Activated CD4-positive, alpha-beta T cell treated with anti-CD3 and anti-CD28 coated beads, Interleukin-2, Interleukin-6, amounts not matched to agents 100 ng/mL and 50 ng/mL, durations not matched to agents 16 hours and 8 hours (primary cell): Measurements from ENCODE around the gene TBC1D2B.

Experiments
- DNase-seq: peaks from one replicate; pipeline ENCODE4 v3.0.0-alpha.2; 2020

TBC1D2B gene

DNA sequence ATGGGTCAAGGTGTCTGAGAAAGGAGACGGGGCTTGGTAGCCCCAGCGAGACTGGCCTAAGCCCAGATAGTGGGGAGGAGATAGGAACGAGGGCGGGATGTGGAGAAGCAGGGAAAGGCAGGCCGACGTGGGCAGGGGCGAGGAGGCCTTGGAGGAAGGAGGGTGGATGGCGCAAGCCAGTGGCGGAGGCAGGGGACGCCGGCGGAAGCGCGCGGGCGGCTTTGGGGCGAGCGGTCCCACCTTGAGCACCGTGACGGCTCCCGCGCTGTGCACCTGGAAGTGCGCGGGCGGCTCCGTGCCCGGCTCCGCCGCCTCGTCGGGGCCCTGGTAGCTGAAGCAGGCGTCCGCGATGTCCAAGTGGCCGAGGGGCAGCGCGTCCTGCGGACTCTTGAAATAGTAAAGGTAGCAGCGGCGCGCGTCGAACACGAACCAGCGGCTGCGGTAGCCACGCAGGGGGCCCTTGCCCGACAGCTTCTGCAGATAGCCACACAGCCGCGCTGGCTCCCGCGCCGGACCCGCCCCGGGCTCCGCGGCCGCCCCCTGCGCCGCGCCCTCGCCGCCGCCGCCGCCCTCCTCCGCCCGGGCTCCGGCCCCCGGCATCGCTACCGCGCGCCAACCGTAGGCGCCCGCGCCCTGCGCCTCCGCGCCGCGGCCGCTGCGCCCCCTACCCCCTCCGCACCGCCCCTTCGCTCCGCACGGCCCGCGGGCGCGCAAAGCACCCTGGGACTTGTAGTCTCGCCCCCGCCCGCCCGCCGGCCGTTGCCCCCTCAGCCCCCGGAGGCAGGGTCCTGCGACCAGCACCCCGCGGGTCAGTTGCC is at the start of gene TBC1D2B:
Gene TBC1D2B, minus strand, starts transcription at position 659 of the 818 bp plus-strand sequence. Its CDS starts 59 bp downstream, at position 600.
- DNase-seq, result peak; percentile 80

DNA sequence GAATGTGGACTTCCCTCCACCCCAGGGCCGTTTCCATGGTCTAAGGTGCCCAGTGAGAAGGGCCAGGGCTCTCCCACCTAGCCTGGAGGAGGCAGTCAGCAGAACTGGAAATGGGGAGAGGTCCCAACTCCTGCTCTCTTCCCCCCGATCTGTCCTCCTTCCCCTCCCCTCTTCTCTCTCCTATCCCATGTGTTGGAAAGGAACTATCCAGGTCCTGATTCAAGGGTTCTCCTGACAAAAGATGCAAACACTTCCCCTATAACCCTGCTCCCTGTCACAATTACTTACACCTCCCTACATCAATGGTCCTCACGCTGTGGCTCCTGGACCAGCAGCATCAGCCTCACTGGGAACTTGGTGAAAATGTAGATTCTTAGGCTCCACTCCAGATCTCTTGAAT is 47.8 kb upstream of the TBC1D2B start:
- DNase-seq, result no peak

DNA sequence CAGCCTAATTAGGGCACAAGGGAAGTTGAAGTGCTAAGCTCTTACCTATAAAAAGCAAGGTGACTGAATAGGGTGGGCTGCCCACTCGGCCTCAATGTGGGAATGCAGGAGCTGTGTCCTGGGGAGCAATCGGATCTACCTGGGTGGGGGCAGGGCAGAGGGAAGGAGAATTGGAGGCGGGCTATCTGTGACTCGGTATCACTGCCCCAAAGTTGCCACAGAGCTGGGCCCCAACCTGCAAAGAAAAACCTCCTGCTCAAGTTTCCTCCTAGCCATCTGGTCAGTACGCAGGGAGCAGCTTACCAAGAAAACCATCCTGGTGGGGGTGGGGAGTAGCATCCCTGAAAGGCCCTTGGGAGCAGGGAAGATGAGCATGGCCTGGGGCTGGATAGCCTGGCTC is 43.0 kb upstream of the TBC1D2B start:
- no peak for DNase-seq

DNA sequence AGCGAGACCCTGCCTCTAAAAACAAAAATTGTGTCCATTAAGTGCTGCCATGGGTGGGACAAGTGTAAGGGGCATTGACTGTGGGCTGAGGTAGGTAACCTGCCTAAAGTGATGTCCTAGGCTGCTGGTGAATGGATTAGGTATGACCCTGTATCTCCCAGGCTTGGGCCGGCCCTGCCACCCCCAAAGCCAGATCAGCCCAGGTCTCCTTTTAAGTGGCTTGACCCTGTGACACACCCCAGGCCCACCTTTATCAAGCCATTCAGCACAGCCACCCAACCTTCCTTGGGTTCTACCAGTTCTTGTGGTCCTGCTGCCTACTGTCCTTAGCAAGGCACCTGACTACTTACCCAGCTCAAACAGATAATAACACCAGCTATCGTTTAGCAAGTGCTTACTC is 35.0 kb upstream of the TBC1D2B start:
- DNase-seq, result no peak

DNA sequence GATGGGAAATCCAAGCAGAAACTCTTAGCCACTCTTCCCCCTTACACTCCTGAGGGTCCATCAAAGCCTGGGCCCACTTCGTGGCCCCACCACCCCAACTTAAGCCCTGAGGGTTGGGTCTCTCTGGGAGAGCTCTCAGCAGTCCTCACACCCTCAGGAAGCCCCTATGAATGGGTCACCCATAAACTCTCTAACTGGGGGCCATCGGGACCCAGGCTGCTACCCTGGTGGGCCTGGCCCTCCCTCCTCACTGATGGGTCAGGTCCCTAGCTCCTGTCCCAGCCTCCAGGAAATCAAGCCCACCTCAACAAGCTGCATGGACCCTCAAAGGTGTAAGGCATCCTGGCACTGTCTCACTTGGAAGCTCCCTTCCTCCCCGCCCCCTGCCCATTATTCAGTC is 34.3 kb upstream of the TBC1D2B start:
- DNase-seq, result no peak

DNA sequence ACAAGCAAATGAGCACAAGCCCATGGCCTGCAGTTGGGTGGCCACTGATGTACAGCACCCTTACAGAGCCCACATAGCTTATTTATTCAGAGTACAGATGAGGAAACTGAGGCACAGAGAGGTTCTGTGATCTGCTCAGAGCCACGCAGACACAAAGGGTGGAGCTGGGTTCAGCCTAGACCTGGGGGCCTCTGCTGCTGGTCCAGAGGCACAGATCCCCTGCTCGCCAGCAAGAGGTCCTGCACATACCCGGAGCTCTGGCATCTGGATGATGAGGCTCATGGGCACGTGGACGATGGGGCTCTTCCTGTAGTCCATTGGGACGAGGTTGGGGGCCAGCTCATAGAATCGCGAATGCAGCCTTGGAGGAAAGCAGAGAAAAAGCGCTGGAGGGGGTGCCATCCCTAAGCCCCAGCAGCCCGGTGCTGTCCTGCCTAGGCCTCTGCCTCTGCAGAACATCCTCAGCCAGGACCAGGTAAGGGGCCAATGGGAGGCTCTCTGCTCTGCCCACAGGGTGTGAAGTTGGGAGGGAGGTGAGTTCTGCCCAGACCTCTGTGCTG is 33.5 kb upstream of the TBC1D2B start:
- DNase-seq, result no peak

DNA sequence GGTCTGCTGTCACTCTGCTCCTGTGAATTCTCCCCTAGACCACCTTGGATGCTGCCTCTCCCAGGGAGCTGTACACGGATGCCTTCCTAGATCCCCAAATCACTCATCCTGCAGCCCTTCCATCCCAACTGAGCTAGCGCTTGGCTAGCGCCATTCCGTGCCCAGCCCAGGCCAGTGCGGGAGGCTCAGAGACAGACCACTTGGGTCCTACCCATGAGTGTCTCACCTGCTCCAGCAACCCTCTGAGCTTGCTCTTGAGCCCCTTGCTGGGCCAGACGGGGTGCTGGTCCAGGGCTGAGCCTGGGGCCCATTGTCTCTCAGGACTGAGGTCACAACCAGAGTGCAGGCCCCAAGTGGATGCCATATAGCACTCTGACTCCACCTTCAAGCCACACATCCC is 32.6 kb upstream of the TBC1D2B start:
- DNase-seq, result no peak

DNA sequence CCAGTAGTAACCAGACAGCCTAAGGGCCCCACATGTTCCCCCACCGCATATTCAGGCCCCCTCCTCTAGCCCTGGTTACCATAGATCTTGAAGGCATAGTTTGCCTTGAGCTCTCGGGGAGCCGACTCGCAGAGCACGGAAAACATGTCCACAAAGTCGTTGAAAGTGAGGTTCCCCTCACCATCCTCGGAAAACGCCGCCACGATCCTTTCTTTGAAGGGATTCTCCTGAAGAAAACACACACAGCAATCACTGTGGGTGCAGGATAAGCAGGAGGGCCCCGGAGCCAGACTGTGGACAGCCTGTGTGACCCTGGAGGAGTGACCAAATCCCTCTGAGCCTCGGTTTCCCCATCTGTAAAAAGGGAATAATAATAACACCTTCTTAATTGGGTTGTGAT is 31.6 kb upstream of the TBC1D2B start:
- no peak for DNase-seq

DNA sequence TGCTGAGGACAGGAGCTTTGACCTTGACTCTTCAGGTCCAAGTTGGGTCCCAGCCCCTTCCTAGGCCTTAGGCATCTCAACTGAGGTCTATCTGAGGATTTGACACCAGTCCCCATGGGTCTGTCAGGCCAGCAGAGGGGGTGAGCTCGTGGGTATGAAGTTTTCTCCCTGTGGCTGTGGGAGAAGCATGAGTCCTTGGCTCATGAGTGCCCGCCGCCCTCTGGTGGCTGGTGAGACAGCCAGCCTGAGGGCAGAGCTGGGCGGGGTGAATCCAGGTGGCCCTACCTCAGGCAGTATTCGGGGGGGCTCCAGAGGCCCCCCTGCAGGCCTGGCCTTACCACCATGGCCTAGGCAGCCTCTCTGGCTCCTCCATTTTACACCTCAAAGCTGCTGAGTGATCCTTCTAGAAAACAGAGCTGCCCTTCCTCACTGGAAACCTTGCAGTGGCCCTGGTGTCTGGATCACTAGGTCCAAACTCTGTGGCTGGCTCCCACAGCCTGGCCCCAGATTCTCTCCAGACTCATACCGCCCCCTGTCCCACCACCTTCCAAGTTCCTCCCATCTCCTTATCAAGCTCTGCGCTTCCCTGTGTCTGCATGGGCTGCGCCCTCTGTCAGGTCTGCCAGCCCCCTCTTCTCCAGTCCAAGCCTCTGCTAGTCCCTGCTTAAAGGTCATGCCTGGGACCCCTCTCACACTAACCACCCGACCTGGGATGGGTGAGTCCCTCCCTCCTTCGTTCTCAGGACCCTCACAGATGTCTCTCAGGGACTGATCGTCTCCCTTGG is 31.0 kb upstream of the TBC1D2B start:
- DNase-seq, result peak; percentile 90

DNA sequence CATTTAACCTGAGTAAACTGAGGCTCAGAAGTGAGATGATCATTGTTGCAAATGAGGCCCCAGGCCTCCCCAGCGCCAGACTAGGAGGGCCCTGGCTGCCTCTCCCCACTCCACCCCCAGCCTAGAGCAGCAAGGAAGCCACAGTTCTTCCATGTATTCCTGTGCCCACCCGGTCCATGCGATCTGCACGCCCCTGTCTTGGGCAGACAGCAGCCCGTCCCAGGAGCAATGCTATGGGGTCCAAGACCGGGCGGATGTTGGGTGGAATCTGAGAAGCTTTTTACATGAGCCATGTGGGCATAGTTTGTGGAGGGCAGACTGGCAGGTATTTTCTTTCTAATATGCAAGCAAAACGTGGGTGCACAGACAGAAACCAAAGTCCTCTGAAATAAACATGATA is 30.0 kb upstream of the TBC1D2B start:
- no peak for DNase-seq

DNA sequence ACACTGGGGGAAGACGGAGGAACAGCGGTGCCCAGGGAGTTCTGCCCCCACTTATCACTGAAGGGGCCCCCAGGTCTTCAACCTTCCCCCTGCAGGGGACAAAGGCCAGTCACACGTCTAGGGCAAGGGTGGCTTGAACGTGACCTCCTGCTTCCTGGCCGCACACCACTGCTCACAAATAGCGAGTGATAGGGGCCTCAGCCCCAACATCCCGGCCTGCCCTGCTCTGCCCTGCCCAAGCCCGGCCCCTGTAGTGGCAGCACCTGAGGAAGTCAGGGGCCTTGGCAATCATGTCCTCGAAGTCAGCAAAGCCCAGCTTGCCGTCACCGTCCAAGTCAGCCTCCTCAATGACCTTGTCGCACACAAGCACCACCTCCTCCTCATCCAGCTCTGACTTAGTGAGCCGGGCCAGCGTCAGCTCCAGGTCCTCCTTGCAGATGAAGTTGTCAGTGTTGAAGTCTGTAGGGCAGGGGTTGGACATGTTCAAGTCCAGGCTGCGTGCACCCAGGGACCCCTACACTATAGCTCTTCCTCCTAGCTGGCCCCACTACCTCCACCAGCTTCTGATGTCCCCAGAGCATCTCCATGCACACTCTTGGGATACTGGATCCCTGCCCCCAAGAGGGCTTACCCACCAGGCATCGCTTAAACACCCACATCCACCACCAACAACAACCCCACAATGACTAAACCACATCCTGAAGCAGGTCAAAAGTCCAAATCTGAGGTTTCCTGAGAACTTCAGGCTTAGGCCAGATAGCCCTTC is 28.1 kb upstream of the TBC1D2B start:
- peak; percentile 43 for DNase-seq

DNA sequence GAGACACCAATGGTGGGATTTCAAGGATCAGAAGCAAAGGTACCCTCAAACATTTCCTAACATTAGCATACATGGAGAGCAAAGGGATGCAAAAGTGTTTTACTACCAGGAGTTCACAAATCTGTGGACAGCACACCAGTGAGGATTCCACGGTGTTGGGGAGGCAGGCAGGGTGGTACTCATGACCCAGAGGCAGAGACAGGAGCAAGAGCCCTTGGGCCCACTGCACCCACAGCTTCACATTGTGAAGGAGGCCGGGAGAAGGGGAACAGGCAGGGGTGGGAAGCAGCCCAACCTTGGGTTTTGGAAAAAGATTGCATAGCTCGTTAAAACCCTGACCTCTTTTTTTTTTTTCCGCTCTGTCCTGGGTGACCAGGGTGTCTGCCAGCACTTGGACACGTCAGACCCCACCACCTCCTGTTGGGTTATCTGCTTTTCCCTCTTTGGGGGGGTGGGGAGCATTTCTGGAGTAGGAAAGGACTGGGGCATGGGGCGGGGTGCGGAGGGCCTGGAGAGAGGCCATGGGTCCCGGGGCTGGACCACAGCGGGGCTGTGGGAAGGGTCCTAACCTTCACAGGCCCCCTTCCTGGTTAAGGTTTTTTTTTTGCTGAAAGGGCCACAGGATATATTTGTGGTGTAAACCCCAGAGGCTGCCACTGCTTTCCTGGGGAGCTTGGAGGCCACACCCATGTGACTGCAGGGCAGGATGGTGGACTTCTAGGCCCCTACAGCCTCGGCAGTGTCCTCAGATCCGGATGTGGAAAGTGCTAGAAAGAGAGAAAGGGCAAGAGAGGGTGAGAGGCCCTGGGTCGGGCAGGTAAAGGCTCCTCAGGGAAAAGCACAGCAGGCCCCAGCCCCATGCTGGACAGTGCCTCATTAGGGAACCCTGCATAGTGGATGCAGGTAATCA is 27.3 kb upstream of the TBC1D2B start:
- peak; percentile 28 for DNase-seq

DNA sequence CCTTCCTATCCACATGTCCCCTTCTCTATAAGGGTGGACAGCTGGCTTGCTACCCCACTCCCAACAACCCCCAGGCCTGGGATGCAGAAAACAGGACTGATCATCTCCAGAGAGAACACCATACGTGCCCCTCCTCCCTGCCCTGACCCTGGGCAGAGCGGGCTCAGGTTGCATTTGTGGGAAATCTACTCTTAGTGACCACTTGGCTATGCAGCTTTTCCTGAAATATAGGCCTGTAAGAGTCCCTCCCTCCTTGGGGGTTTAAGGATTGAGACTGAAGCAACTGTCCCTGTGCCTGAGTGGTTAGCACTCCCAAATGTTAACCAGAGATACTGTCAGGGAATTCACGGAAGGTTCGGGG is 26.6 kb upstream of the TBC1D2B start:
- no peak for DNase-seq

DNA sequence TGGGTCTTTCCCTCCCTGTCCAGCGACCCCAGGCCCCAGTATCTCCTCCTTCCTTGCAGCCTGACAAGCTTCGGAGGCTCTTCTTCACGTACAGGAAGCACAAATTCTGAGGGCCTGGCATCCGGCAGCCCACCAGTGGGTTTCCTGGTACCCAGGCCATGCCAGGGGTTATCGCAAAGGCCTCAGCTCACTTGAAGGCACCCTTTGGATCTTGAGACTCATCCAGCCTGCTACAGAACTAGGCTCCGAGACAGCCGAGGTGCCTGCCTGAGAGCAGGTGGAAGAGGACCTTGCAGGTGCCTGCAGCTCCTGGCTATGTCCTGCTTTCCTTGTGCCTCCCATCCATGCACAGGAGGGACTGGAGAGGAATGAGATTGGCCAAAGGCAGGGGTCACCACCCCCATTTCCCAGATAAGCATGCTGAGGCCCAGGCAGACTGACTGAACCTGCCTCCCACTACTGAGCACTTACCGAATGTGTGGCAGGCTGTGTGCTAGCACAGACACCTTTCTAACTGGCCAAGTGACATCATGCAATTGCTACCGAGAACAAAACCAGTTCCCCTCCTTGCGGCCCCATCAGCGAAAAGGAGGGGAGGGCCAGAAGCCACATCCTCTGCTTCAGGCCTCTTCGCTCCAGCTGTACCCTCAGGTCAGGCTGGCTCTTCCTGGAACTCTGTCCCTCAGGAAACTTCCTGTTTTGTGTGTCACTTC is 26.1 kb upstream of the TBC1D2B start:
- peak; percentile 88 for DNase-seq

DNA sequence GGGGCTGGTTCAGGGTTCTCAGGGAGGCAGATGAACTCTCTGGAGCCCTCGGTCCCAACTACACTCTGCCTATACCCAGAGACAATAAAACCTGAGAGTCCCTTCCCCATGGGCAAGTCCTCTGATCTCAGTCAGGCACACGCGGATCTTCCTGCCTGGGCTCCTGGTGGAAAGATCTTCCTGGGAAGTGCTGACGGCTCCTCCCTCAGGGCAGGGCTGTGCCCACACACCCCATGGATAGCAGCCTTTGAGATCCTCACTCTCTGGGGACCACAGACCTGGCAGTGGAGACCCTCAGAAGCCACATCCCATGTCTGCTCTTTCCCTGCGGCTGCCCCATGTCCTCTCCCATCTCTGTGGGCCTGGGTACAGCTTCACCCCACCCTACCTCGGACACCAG is 25.2 kb upstream of the TBC1D2B start:
- DNase-seq, result no peak

DNA sequence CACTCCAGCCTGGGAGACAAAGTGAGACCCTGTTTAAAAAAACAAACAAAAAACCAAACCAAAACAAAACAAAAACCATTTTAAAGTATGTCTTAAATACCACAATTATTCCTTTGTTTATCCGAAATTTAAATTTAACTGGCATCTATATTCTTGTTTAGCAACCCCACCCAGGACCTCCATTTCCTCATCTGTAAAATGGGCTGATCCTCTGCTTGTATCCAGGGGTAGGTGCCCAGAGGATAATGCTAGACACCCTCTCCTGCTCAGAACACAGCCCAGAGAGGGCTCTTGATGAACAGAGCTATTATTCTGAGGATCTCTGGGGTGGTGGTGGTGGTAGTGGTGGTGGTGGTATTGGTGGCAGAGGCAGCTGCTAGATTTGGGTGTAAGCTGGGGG is 24.7 kb upstream of the TBC1D2B start:
- DNase-seq, result no peak

DNA sequence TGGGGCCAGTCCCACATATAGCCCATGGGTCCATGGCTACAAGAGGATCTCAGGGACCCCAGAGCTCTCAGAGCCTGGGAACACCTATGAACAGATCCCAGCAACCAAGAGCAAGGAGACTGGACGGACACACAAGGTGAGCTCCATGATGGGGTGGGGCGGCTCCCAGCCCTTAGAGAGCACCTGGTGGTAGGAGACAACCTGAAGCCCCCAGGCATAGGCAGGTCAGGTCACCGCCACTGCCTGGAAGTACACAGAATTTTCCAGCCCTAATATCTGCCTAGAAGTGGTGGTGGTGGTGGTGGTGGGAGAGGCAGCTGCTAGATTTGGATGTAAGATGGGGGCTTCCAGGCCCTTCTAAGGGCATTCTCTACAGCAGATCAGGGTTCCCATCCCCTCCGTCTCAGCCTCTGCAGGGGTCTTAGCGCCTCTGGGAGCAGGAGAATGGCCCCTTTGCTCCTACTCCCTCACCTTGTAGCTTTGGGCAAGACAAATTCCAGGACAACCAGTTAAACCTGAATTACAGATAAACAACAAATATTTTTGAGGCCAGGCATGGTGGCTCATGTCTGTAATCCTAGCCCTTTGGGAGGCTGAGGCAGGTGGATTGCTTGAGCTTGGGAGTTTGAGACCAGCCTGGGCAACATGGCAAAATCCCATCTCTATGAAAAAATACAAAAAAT is 24.1 kb upstream of the TBC1D2B start:
- DNase-seq, result no peak

DNA sequence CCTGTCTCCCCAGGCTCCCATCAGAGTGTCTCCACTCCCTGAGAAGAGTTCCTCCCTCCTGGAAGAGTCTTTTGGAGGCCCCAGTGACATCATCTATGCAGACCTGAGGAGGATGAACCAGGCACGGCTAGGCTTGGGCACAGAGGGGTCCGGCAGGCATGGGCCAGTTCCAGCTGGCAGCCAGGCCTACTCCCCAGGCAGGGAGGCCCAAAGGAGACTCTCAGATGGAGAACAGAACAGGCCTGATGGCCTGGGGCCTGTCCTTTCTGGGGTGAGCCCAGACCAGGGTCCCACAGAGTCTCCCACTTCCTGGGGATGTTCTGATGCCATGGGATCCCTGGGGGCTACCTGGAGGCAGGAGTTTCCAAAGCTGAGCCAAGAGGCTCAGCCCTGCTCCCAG is 23.4 kb upstream of the TBC1D2B start:
- DNase-seq, result no peak

DNA sequence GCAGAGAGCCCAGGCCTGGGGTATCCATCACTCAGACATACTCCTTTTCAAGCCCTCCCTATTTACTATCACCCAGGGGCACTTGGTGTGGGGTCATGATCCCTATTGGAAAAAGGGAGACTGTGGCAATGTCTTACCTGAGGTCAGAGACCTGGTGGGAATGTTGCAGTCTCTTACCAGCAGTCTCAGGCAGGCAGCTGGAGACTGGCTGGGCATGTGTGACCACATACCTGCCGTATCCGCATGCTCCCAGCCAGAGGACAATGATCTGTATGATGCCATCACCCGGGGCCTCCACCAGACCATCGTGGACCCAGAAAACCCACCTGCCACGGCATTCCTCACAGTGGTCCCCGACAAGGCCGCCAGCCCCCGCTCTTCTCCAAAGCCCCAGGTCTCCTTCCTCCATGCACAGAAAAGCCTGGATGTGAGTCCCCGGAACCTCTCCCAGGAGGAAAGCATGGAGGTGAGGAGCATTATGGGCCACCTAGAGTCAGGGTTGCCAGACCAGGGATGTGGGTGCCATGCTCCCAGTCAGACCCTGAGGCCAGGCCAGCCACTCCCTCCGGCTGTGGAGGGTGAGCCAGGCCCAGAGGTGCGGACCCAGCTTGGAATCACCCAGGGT is 20.7 kb upstream of the TBC1D2B start:
- no peak for DNase-seq

DNA sequence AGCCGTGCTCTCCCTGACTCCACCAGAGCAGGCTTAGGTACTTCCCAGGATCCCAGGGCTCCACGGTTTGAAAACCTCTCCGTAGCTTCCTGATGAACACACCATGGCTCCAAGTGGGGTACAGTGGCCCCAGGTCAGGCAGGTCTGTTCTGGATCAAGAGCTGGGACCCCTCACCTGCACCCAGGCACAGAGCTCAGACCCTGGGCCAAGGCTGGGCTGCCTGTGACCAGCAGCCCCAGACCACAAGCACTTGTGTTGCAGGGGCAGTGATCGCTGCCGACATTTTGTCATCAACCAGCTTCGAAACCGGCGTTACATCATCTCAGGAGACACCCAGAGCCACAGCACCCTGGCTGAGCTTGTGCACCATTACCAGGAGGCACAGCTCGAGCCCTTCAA is 20.2 kb upstream of the TBC1D2B start:
- no peak for DNase-seq
